Astrocyte of the hippocampus (primary cell): ENCODE results near the gene PDP2.
"Not testable (repeated sequence)": the region's sequence is repeated elsewhere in the genome, so short reads cannot be mapped to it uniquely, and the experiment has no call there.

Source experiments
- DNase-seq: peaks from one replicate; pipeline ENCODE4 v3.0.0; 2011; ENCODE audit warnings: low read depth, low spot score

The PDP2 gene

DNA sequence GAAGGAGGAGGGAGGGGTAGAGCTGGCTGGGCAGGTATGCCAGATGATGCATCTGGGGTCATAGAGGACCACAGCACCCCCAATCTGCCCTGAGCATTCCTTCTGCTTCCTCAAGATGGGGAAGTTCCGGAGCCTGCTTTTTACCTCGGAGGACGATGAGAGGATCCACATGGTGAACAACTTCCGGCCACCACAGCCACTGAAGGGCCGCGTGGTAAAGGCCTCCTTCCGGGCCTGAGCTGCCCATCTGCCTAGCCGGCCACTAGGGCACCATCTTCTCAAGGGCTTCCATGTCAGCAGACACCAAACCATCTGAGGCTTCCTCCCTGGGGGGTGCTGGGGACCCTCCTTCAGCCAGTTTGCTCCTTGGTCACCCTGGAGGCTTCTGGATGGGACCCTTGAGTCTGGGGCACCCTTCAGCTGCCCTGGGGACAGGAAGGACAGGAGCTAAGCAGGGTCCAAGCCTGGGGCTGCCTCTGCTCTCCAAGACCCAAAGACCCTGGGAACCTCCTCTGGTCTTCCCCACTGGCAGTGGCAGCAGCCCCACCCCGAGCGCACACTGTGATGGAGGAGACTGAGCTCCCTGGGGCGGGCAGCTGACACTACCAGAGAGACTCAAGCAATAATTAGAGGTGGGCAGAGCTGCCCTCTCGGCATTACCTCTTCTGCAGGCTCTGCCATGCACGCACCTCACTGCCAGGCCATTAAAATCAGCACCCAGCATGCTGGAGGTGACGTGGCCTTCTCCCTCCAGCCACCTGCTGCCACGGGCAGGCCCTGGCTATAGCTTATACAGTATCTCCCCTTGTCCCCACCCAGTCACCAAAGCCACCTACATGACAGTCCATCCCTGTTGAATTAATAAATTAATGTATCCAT lies 26.8 kb upstream of the PDP2 start:
- DNase-seq: no peak

DNA sequence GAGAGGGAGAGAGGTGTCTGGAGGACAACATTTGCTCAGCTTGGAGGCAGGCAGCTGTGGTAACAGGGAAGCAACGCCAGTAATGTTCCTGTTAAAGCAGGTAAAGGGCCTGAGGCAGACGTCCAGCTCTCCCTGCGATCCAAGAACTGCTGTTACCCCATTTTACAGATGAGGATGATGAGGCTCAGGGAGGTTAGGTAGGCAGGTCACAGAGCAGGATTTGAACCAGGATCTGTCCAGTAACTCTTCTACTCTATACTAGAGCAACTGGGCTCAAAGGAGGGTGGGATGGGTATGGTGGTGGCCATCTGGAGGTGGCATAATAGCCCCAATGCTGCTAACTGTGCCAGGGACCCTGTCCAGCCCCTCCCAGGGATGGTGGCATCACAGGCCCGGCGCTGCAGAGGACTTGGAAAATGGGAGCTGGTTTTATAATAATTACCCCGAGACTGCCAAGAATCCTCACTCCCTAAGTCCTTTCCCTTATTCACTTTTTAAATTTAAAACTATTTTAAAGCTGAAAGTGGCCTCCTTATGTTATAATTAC lies 24.1 kb upstream of the PDP2 start:
- DNase-seq: no peak

DNA sequence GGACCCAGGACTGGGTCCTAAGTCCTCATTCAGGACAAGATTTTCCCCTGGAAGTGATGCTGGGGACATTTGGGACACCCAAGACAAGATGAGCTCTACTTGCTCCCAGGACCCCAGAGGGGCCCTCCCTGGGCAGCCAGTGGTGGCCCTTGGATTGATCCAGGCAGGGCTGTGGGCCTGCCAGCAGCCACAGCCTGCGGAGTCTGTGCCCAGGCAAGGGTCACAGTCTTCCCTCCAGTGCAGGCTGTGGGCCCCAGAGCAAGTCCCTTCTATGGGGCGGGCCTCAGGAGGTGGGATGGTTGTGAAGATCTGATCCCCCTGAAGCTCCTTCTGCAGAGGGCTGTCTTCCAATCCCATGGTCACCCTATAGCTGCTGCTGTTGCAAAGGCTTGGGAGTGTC lies 23.5 kb upstream of the PDP2 start:
- no peak for DNase-seq

DNA sequence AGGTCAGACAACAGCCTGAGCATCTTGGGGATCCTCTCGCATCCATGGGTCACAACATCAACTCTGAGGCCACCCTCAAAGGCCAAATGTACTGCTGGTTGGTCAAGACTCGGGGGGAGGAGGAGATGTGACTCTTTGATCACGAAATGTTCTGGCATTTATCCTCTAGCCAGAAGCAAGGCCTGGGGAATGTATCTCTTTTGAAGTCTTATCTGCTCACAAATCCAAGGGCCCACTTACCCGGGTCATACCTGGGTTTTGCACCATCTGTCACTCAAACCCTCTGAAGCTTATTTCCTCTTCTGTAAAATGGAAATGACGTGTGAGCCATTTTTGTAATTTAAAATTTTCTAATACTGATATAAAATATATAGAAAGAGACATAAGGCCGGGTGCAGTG lies 22.9 kb upstream of the PDP2 start:
- DNase-seq: no peak

DNA sequence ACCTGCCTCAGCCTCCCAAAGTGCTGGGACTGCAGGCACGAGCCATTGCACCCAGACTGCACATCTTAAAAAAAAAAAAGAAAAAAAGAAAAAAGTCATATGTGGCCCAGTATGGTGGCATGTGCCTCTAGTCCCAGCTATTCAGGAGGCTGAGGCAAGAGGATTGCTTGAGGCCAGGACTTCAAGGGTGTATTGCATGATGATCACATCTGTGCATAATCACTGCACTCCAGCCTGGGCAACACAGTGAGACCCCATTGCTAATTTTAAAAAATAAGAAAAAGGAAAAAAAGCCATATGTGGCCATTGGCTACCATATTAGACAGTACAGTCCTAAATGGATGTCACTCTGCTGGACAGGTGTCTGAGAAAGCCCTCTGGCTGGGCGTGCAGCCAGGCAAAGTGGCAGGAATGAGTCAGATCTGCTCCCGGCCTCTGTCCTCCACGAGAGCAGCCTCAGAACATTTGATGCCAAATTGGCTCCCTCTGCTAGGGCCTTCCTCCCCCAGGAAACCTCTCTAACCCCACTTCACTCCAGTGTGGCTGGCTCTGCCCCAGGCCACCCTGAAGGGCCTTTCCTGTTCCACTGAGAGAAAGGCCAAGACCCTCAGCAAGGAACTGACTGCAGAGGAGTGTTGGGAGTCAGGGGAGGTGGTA lies 21.4 kb upstream of the PDP2 start:
- DNase-seq: peak; percentile 80

DNA sequence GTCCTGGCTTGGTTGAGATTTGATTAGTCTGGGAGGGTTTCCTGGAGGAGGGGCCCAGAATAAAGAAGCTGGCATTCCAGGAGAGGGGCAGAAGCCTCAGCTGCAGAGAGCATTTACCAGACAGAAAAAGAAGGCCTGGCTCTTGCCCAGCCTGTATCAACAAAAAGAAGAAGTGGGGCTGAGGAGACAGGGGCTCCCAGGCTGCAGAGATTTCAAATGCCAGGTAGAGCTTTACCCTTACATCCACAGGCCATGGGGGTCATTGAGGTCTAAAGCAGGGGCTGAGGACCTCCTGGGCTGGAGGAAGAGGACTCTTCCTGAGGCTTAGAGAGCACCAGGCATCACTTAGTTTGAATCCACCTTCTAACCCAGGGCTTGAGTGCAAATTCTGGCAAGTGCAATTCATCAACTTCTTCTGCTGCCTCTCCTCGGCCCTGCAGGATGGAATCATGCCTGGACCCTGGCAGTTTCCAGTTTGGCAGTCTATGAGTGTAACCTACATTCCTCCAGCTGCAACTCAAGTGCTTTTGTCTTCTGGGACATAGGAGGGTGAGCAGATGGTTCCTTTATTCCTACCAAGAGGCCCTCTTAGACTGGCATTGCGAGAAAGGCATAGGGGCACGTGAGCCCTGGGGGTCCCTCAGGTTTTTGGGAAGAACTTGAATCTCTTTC lies 20.8 kb upstream of the PDP2 start:
- no peak for DNase-seq

DNA sequence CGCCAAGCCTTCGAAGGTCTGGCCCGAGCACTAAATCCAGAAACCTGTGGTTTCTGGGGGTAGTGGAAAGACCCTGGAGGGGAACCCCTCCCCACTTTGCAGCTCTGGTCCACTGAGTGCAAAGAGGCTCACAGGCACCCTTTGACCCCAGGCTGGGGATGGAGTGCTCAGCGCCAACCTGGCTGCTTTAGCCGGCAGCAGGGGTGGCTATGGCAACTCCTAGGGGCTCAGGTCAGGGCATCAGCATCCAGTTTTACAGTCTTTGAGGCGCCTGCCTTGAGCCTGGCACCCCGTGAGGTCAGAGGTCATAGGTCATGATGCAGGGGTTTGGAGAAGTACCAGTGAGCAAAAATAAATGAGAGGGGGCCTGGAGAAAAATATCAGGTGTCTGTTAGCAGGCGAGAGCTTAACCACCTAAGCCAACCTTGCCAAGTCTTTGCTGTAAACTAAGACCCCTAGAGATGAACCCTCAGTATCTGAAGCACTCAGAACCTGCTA lies 18.2 kb upstream of the PDP2 start:
- DNase-seq: no peak

DNA sequence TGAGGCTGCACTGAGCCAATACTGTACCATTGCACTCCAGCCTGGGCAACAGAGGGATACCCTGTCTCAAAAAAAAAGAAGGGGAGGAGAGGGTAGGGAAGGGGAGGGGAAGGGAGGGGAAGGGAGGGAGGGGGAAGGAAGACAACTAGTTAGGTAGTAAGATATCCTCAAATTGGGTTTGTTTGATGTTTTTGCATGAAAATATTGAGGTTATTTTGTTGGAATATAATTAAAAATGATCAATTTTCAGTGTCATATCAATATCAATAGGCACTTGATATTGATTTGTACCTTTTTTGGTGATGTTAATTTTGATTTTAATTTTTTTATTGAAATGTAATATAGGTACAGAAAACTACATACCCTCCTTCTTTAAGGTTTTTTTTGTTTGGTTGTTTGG lies 16.6 kb upstream of the PDP2 start:
- DNase-seq: no peak

DNA sequence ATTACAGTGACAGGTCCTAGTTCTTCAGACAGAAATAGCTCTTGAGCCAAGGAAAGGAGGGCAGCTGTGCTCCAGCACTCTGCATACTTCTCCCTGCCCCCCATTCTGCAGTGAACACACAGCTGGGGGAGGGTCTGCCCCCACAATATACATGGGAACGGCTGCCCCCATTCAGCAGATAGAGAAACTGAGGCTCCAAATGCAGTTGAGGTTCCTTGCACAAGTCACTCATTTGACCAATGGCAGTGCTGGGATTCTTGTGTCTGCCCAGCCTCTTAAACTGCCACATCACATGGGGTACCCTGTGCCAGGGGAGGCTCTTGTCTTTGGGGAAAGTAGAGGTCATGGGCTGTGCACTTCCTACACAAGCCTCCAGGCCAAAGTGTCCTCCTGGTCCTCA lies 10.9 kb upstream of the PDP2 start:
- no peak for DNase-seq

DNA sequence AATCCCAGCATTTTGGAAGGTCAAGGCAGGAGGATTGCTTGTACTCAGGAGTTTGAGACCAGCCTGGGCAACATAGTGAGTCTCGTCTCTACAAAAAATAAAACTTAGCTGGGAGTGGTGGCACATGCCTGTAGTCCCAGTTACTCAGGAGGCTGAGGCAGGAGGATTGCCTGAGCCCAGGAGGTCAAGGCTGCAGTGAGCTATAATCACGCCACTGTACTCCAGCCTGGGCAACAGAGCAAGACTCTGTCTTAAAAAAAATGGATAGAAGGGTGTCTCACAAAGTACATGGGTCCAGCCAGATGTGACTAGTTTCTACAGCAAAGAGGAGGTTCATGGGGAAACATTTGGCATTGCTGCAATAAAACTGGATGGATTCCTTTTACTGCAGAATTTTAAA lies 9.0 kb upstream of the PDP2 start:
- DNase-seq: not testable (repeated sequence)

DNA sequence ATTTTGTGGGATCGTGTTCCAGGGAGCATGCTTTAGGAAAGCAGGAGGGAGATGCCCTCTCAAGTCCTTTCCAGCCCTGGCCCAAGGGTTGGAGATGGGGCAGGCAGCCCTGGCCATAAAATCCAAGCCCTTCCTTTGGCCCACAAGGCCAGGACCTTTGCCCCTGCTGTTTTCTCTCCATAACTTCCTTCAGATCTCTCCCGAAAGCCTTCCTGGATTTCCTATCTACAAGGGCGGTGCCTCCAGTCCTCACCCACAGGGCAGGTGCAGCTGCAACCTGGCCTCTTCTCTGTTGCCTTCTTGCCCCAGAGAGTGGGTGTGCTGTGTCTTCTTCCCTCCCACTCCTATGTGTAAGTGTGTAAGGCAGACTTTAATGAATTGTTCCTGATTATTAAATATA lies 8.5 kb upstream of the PDP2 start:
- DNase-seq: no peak

DNA sequence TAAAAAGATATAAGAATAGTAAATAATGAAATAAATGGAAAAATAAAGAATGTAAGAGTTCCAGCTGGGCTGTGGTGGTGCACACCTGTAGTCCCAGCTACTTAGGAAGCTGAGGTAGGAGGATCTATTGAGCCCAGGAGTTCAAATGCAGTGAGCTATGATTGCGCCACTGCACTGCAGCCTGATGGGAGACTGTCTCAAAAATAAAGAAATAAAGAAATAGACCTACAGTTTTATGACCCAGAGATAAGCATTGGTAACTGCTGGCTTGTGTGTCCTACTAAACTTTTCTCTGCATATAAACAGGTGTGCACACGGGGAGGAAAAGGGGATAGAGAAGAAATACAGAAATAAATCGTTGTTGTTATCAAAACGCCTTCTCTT lies 7.8 kb upstream of the PDP2 start:
- no peak for DNase-seq

DNA sequence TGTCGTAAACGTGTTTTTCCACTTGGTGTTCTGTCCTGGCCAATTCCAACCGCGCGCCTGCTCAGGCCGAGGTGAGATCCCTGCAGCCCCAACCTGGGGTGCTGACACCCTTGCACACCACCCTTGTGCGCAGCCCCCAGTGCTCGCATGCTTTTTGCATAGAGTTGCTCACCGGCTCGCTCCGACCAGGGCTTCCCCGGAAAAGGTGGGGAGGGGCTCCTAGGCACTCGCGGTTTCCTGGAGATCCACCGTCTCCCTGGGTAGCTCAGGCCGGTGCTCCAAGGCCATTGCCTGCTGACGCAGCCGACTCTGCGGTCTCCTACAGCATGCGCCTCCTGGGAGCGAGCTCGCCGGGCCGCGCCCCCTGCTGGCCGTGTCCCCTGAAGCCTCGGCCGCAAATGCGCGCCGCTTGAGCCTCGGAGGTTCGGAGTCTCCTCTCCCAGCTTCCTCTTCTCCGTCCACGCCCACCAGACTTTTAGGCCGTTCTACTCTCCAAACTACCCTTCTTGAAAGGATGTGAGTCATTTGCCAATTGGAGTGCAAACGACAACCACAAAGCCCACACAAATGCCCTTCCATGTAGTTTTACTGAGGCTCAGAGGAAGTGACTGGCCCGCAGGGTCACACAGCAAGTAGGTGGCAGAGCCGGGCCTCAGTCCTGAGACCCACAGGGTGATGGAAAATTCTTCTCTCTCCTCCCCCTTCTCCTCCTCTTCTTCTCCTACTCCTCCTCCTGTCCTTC lies 7.2 kb upstream of the PDP2 start:
- DNase-seq: peak; percentile 98

DNA sequence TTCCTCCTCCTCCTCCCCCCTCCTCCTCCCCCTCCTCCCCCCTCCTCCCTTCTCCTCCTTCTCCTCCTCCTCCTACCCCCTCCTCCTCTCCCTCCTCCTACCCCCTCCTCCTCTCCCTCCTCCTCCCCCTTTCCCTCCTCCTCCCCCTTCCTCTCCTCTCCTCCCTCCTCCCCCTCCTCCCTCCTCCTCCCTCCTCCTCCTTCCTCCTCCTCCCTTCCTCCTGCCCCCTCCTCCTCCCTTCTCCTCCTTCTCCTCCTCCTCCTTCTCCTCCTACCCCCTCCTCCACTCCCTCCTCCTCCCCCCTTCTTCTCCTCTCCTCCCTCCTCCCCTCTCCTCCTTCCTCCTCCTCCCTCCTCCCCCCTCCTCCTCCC lies 6.6 kb upstream of the PDP2 start:
- no peak for DNase-seq

DNA sequence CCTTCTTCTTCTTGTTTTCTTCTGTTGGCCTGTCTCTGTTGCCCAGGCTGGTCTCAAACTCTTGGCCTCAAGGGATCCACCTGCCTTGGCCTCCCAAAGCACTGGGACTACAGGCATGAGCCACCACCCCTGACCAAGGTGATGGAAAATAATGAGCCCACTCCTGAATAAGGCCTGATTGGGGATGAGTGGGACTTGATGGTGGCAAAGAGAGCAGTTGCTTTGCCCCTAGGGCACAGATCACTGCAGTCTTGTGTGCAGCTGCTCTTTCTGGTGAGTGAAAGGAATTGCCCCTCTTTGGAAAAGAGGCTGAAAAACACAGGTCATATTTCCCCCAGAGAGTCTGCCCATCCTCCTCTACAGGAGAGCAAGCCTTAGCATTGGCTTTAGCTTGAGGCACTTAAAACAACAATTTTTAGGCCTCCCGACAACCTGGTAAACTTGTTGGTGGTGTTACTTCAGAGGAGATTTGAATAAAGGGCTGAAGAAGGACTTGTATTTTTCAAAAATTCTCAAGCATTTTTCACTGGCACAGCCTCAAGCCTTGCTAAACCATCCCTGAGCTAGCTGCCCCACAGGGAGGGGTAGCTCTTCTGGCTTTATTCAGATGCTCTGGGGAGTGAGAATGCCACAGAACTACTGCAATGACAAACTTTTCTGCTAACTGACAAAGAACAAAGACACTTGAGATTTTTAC lies 6.1 kb upstream of the PDP2 start:
- peak; percentile 44 for DNase-seq

DNA sequence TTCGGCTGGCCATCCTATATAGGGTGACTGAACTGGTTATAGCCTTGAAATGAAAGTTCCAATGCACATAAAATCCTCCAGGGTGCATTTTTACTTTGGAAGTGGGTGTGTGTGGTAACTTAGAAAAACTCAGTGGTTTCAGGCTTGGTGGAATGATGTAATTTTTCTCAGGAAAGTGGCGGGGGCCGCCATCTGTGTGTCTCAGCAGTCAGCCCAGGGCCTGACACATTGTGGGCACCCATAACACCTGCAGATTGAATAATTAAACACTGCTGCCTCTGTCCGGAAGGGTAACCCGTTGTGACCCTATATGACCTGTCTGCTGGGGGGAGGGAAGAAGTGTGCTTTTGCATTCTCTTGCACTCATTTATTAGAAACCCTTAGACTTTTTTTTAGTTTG lies 2.2 kb upstream of the PDP2 start:
- DNase-seq: no peak

DNA sequence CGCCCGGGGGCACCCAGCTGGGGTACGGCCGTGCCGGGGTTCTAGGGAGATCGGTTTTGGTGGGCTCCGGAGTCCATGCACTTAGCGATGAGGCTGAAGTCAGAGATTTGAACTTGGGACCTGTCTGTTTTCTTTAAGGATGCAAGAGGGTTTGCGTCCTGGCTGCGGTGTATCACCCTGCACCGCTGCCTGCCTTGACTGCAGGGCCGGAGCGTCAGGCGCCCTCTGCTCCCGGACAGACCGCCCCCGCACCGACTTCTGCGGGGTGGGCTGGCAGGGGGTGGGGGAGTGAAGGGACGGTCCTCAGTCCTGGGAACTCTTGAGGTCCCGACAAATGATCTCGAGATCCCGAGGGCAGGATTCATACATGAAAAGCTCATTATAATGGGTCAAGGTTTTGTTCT lies 701 bp downstream of the PDP2 start:
- DNase-seq: no peak

DNA sequence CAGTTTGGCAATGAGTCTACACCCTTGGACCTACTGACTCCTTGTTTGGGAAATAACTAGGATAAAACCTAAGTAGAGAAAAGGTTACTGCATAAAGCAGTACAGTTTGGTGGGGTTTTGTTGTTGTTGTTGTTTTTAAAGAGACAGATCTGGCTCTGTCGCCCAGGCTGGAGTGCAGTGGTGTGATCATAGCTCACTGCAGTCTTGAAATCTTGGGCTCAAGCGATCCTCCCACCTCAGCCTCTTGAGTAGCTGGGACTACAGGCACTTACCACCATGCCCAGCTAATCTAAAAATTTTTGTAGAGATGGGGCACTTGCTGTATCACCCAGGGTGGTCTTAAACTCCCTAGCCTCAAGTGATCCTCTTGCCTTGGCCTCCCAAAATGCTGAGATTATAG lies 1.2 kb downstream of the PDP2 start:
- no peak for DNase-seq

DNA sequence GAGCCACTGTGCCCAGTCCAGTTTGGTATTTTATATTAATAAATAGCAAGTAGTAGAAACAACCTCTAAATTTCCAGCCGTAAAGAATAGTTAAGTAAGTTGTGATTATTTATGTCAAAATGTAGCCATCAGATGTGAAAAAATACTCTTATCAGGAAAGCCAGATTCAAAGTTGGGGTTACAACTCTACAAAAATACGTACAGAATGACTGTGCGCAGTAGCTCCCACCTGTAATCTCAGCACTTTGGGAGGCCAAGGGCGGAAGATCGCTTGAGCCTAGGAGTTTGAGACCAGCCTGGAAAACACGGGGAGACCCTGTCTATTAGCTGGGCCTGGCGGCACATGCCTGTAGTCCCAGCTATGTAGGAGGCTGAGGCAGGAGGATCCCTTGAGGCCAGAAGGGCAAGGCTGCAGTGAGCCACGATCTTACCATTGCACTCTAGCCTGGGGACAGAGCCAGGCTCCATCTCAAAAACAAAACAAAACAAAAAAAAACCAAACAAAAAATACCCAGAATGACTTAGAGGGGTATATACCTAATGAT lies 1.7 kb downstream of the PDP2 start:
- no peak for DNase-seq

DNA sequence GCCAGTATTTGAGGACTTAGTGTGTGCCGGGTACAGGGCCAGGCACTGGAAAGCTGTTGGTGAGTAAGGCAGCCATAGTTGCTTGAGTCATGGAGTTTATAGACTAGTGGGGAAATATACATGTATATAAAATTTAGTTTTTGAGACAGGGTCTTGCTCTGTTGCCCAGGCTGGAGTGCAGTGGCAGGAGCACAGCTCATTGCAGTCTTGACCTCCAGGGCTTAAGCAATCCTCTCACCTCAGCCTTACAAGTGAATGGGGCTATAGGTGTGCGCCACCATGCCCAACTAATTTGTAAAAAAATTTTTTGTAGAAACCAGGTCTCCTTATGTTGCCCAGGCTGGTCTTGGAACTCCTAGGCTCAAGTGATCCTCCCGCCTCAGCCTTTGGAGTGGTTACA lies 2.4 kb downstream of the PDP2 start:
- no peak for DNase-seq

DNA sequence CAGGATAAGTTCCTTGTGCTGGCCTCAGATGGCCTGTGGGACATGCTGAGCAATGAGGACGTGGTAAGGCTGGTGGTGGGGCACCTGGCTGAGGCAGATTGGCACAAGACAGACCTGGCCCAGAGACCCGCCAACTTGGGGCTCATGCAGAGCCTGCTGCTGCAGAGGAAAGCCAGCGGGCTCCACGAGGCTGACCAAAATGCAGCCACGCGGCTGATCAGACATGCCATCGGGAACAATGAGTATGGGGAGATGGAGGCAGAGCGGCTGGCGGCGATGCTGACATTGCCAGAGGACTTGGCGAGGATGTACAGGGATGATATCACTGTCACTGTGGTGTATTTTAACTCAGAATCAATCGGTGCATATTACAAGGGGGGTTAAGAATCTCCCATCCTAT lies 5.2 kb downstream of the PDP2 start:
- DNase-seq: no peak
